Glutamatergic neuron (in vitro differentiated cells): ENCODE data around the gene C6orf163. TPM values are rescaled to one million over a fixed set of nuclear protein-coding genes. Genes with fewer than 3 reads are reported as not detected.
"Not testable (repeated sequence)": the region's sequence is repeated elsewhere in the genome, so short reads cannot be mapped to it uniquely, and the experiment has no call there.

Source experiments
- DNase-seq: peaks from one replicate; pipeline ENCODE4 v3.0.0; 2022
- H3K27ac Mint-ChIP-seq: one replicate; pipeline ENCODE4 v1.8.0; 2020; ENCODE audit warnings: mild to moderate bottlenecking, mixed read lengths, inconsistent platforms; ENCODE audit not compliant: unreplicated experiment
- H3K27me3 Mint-ChIP-seq: one replicate; pipeline ENCODE4 v1.8.0; 2020; ENCODE audit warnings: mild to moderate bottlenecking, moderate library complexity, mixed read lengths, inconsistent platforms; ENCODE audit not compliant: unreplicated experiment
- H3K36me3 Mint-ChIP-seq: one replicate; pipeline ENCODE4 v1.8.0; 2020; ENCODE audit warnings: mild to moderate bottlenecking, mixed read lengths, inconsistent platforms; ENCODE audit not compliant: unreplicated experiment
- H3K4me1 Mint-ChIP-seq: one replicate; pipeline ENCODE4 v1.8.0; 2020; ENCODE audit warnings: mild to moderate bottlenecking, low read depth, mixed read lengths, inconsistent platforms; ENCODE audit not compliant: unreplicated experiment
- H3K4me3 Mint-ChIP-seq: one replicate; pipeline ENCODE4 v1.8.0; 2020; ENCODE audit warnings: mild to moderate bottlenecking, mixed read lengths, inconsistent platforms; ENCODE audit not compliant: unreplicated experiment
- H3K9me3 Mint-ChIP-seq: one replicate; pipeline ENCODE4 v1.8.0; 2020; ENCODE audit warnings: mild to moderate bottlenecking, moderate library complexity, mixed read lengths, inconsistent platforms; ENCODE audit not compliant: unreplicated experiment
- total RNA-seq: library from RNA; stranded (reverse); fragmentation: NEBNext Ultra II Directional; extraction: Animal tissue kit (Norgen Biotek cat#: 25700); gene quantifications from one replicate; pipeline ENCODE4 v1.2.1, GENCODE V29; 2021; ENCODE audit not compliant: unreplicated experiment
- TF ChIP-seq, protein P1 (sequence below): fragments of 200-600 bp; sonication (generic); IDR thresholded peaks from one replicate; pipeline ENCODE4 v1.5.0; 2021; ENCODE audit not compliant: partially characterized antibody, unreplicated experiment

C6orf163 gene
- total RNA-seq, 1 donor from 2014 or later, result 8.2 TPM

DNA sequence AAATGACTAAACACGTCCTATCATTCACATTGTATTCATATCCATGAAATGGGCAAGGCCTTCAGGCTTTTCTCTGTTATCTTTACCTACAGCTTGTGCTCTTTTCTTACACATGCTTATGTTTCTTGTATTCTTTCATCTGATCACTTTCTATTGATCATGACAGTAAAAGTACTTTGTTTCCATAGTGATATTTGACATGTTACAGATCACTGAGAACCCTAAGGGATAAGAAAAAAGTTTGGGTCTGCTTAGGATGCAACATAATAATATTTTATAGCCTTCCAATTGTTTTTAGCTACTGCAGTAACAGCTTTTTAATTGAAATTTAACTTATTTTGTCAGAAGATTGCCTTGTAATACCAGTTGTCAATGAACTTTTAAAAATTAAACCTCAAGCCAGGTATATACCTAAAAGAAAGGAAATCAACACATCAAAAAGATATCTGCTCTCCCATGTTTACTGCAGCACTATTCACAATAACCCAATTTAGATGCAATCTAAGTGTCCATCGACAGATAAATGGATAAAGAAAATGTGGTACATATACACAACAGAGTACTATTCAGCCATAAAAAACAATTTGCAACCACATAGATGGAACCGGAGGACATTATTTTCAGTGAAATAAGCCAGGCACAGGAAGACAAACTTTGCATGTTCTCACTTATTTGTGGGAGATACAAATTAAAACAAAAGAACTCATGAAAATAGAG is 25.2 kb upstream of the C6orf163 start:
- Mint-ChIP-seq H3K9me3 (peaks cover 2% of the 10 kb centered on the region), H3K4me3 (no peak overlapping the region), H3K27ac (no peak overlapping the region), H3K36me3 (no peaks in the 10 kb centered on the region), H3K4me1 (no peaks in the 10 kb centered on the region), H3K27me3 (no peaks in the 10 kb centered on the region)
- TF ChIP-seq, protein P1, sequence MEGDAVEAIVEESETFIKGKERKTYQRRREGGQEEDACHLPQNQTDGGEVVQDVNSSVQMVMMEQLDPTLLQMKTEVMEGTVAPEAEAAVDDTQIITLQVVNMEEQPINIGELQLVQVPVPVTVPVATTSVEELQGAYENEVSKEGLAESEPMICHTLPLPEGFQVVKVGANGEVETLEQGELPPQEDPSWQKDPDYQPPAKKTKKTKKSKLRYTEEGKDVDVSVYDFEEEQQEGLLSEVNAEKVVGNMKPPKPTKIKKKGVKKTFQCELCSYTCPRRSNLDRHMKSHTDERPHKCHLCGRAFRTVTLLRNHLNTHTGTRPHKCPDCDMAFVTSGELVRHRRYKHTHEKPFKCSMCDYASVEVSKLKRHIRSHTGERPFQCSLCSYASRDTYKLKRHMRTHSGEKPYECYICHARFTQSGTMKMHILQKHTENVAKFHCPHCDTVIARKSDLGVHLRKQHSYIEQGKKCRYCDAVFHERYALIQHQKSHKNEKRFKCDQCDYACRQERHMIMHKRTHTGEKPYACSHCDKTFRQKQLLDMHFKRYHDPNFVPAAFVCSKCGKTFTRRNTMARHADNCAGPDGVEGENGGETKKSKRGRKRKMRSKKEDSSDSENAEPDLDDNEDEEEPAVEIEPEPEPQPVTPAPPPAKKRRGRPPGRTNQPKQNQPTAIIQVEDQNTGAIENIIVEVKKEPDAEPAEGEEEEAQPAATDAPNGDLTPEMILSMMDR, result no peak
- DNase-seq, result no peak

DNA sequence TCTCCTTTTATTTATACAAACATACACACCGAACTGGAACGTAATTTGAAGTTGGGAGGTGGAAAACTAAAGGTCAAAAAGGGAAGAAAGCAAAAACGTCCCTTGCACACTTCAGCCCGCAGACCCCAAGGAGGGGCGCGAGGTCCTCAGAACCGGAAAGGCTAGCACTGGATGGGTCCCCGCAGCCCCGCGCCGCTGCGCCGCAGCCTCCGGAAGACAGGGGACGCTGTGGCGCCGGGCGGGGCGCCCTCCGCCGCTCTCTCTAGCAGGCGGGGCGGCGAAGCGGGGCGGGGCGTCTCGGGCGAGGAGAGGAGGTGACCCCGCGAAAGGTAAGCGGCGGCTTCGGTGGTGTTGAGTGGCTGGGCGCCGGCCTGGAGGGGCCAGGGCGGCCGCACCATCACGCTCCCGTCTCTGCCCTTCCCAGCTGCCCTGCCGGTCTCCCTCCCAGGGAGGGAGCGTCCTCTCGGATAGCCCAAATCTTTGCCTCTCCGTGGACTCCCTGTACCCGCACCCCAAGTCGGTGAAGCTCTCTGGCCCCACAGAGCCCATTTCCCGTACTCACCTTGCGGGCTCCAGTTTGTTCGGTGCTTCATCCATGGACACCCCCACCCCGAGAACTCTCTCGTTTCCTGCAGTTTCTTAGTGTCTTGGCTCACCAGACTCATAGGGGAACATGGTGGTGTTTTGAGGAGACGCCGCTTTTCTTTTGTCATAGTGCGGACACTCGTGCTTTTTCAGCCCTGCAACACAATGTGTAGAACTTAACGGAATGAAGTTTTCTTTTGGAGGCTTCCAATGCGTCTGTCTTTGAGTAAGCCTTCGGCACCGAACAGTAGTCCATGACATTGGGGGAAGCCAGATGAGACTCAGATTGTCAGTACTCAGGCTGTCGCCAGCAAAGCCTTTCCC is 22.1 kb upstream of the C6orf163 start, which contains the start of gene SMIM8:
SMIM8 (plus strand) TSS at position 285 of the 909 bp plus-strand sequence. CDS start 14,444 bp downstream, outside the sequence.
- H3K4me3 Mint-ChIP-seq, result peak within 1 kb of the TSS; percentile 99
- H3K4me1 Mint-ChIP-seq, result no peaks in the 10 kb centered on the region
- peaks cover 8% of the 10 kb centered on the region for H3K36me3 Mint-ChIP-seq
- DNase-seq, result peak; percentile 96
- H3K27me3 Mint-ChIP-seq, result no peaks in the 10 kb centered on the region
- TF ChIP-seq, protein P1, result peak; percentile 94
- peak within 1 kb of the TSS; percentile 96 for H3K27ac Mint-ChIP-seq
- H3K9me3 Mint-ChIP-seq, result peaks cover 6% of the 10 kb centered on the region

DNA sequence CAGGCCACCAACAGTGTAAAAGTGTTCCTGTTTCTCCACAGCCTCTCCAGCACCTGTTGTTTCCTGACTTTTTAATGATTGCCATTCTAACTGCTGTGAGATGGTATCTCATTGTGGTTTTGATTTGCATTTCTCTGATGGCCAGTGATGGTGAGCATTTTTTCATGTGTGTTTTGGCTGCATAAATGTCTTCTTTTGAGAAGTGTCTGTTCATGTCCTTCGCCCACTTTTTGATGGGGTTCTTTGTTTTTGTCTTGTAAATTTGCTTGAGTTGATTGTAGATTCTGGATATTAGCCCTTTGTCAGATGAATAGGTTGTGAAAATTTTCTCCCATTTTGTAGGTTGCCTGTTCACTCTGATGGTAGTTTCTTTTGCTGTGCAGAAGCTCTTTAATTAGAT is 20.7 kb upstream of the C6orf163 start:
- DNase-seq, H3K27ac Mint-ChIP-seq, H3K4me1 Mint-ChIP-seq, H3K36me3 Mint-ChIP-seq, H3K9me3 Mint-ChIP-seq, H3K27me3 Mint-ChIP-seq: not testable (repeated sequence)
- H3K4me3 Mint-ChIP-seq, result peak overlapping the region; percentile 55

DNA sequence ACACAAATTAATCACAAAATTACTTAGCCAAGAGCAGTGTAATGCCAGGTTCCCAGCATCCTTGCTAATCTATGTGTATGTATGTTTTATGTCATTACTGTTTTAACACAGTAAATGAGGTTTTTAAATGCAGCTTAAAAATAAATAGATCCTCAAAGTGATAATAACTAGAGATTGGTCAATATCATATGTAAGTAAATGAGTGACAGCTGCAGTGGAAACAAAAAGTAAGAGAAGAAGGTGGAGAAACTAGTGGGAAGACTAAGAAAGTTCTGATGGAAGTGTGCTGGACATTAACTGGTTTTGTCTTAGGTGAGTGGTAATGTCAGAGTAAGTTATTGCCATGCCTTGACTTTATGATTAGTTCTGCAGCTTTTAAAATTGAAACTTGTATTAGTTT is 13.7 kb upstream of the C6orf163 start:
- Mint-ChIP-seq H3K4me3 (no peak overlapping the region), H3K9me3 (peaks cover 7% of the 10 kb centered on the region), H3K4me1 (peaks cover 8% of the 10 kb centered on the region), H3K27me3 (no peaks in the 10 kb centered on the region), H3K27ac (no peak overlapping the region), H3K36me3 (peaks cover 9% of the 10 kb centered on the region)
- TF ChIP-seq, protein P1, result no peak
- no peak for DNase-seq

DNA sequence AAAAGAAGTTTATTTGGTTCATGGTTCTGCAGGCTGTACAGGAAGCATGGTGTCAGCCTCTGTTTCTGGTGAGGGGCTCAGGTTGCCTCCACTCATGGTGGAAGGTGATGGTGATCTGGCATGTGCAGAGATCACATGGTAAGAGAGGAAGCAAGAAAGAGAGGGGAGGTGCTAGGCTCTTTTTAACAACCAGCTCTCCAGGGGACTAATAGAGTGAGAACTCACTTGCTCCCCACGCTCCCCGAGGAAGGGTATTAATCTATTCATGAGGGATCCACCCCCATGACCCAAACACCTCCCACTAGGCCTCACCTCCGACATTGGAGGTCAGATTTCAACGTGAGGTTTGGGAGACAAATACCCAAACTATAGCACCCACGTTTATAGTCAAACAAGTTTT is 11.6 kb upstream of the C6orf163 start:
- Mint-ChIP-seq H3K27me3 (no peaks in the 10 kb centered on the region), H3K36me3 (peaks cover 5% of the 10 kb centered on the region), H3K9me3 (peaks cover 3% of the 10 kb centered on the region), H3K4me1 (peaks cover 8% of the 10 kb centered on the region), H3K27ac (no peak overlapping the region), H3K4me3 (no peak overlapping the region)
- TF ChIP-seq, protein P1, result no peak
- DNase-seq, result no peak
